ENCODE measurements around the gene PRKG1. TPM values are rescaled to one million over a fixed set of nuclear protein-coding genes. Genes with fewer than 3 reads are reported as not detected.

Gene PRKG1
- total and polyA plus RNA-seq, 2 of the 8 experiments (the other 6 are each of a cell fraction or from before 2014, with no cell fraction given) = 4.2 to 15.2 TPM

DNA sequence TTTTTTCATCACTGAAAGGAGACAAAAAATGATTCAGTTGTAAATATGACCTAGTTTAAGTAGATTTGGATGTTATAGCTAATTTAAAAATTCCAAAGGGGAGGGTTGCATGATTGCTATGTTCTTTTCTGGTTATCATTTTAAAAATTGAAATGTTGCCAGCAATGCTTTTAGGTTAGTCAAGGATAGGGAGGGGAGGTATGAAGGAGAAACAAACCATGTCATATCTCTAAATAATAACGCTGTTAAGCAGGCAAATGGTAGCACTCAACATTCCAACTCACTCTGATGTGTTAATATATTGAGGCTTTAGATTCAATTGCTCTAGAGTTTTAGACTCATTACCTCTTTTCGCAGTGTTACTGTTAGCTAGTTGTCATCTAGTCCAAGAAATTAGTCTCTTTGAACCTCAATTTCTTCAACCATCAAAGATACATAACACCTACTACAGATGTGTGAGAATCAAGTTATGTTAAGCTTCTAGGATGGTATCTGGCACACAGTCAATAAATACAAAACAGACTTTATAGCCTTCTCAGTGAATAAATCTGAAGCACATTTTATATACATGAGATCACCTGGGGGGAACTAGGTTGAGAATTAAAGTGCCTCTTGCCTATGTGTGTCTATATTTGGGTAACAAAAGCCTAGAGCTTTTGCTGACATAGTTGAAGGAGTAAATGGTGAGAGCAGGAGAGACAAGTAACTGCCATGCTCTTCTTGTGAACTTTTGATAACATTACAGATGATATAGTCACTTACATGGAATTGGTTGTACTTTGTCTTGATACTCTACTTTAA, 500.2 kb downstream of the PRKG1 start:
- H2BK120ac ChIP-seq (replicated peaks; ENCODE audit: low read depth, low read length) = no peak overlapping the region
- H3K79me2 ChIP-seq (ENCODE audit: control insufficient read depth in 1 of 2, insufficient read depth in 2 of 2, low read length in 2 of 2) = no peaks in the 10 kb centered on the region
- no peak overlapping the region for H4K91ac ChIP-seq (replicated peaks; ENCODE audit: insufficient read length, low read length)
- H3K14ac ChIP-seq (ENCODE audit: insufficient read length) = no peak overlapping the region
- H4K8ac ChIP-seq (ENCODE audit: extremely low read depth, insufficient read depth, low read length) = no peak overlapping the region
- TF ChIP-seq, protein P1, sequence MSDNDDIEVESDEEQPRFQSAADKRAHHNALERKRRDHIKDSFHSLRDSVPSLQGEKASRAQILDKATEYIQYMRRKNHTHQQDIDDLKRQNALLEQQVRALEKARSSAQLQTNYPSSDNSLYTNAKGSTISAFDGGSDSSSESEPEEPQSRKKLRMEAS (IDR thresholded peaks at IDR 0.05) = no peak
- TF ChIP-seq SRF (IDR thresholded peaks at IDR 0.05; ENCODE audit: low read depth, low read length) = peak; percentile 20; the same call in 1 of the 2 replicates
- no peaks in the 10 kb centered on the region for H3K9me3 ChIP-seq (ENCODE audit: insufficient read depth in 2 of 2, low read depth in 1 of 2, low read length in 1 of 2)
- H2BK20ac ChIP-seq (ENCODE audit: low read length) = no peak overlapping the region
- H3K4ac ChIP-seq (replicated peaks; ENCODE audit: insufficient read length, low read depth, low read length) = no peak overlapping the region
- no peak overlapping the region for H2BK15ac ChIP-seq (ENCODE audit: low read length)
- H2AK5ac ChIP-seq (ENCODE audit: low read depth, low read length) = no peak overlapping the region
- no peaks in the 10 kb centered on the region for H3K79me1 ChIP-seq (ENCODE audit: low read depth, low read length)
- FAIRE-seq (no peak), DNase-seq (ENCODE audit: low read depth in 1 of 2, low spot score in 2 of 2) (no peak)
- H2AFZ ChIP-seq (ENCODE audit: low read length) = no peak overlapping the region
- POLR2A ChIA-PET (ENCODE audit: partially characterized antibody) = no interaction called here
- no peak overlapping the region for H3K56ac ChIP-seq (replicated peaks; ENCODE audit: insufficient read length, low read depth, low read length)
- no peak overlapping the region for H3K4me2 ChIP-seq (ENCODE audit: insufficient read depth in 1 of 2, low read depth in 2 of 2, low read length in 2 of 2)
- H4K20me1 ChIP-seq (replicated peaks in 1 of 2; ENCODE audit: control insufficient read depth in 1 of 2, insufficient read depth in 2 of 2, low read length in 2 of 2) = no peaks in the 10 kb centered on the region
- H3K4me1 ChIP-seq (replicated peaks in 1 of 4; ENCODE audit: control insufficient read depth in 3 of 4, insufficient read depth in 4 of 4, low read length in 3 of 4) = peaks cover 0 to 7% (median 2%) of the 10 kb centered on the region in 4 experiments; a peak in 3 of 7 replicates
- H3K18ac ChIP-seq (ENCODE audit: extremely low read depth, low read length) = no peak overlapping the region
- no peaks in the 10 kb centered on the region for H3K27me3 ChIP-seq (replicated peaks in 1 of 4; ENCODE audit: control insufficient read depth in 3 of 4, extremely low read depth in 1 of 4, insufficient read depth in 3 of 4, low read length in 3 of 4)
- H3K36me3 ChIP-seq (ENCODE audit: control insufficient read depth in 2 of 4, insufficient read depth in 4 of 4, low read length in 3 of 4) = no peaks in the 10 kb centered on the region
- no peaks in the 10 kb centered on the region for H3K23me2 ChIP-seq (ENCODE audit: low read depth, low read length)
- 0 out of 8 replicates have a peak overlapping the region, but pooled peaks of 1 of the 4 experiments have one; percentile 8 for H3K4me3 ChIP-seq (ENCODE audit: extremely low read depth in 1 of 4, insufficient read depth in 2 of 4, low read depth in 3 of 4, low read length in 4 of 4)
- H3K27ac ChIP-seq (ENCODE audit: low read depth, low read length) = no peak overlapping the region
- no peak overlapping the region for H3K9ac ChIP-seq (replicated peaks in 1 of 4; ENCODE audit: extremely low read depth in 1 of 4, low read depth in 3 of 4, low read length in 3 of 4)
- WGBS, 2 experiments (ENCODE audit: extremely low coverage in 1 of 2, insufficient coverage in 1 of 2, insufficient read length in 1 of 2, insufficient replicate concordance in 2 of 2, low coverage in 1 of 2, low lambda C conversion rate in 2 of 2, missing lambda C conversion rate in 1 of 2) = 79% methylated on average over 2 of the region's 2 CpGs; no CpG with 5 or more reads in 1 of the 2 experiments
- no peak overlapping the region for H3K23ac ChIP-seq (ENCODE audit: insufficient read length)
- no peak overlapping the region for H2BK12ac ChIP-seq (ENCODE audit: low read depth, low read length)
- CTCF ChIA-PET (ENCODE audit: partially characterized antibody) = interaction anchor here (1.0 kb wide), 1 partner anchor 9 kb away, joined by 3 read pairs; no protein-coding TSS in a partner anchor
- H2BK5ac ChIP-seq (ENCODE audit: low read depth, low read length) = no peak overlapping the region
- H4K5ac ChIP-seq (ENCODE audit: insufficient read length, low read depth, low read length) = no peak overlapping the region

All from H1 (cell line).